Vagina (tissue), 2 donors: ENCODE results near the gene KAZALD1. TPM values are rescaled to one million over a fixed set of nuclear protein-coding genes. Genes with fewer than 3 reads are reported as not detected.

ENCODE experiments used
- DNase-seq, 2 donors: peaks; one replicate each; pipeline ENCODE4 v3.0.0-alpha.2; 2017; ENCODE audit errors: extremely low spot score in 2 of 2
- H3K27ac ChIP-seq: fragments of 200-600 bp; sonication (generic); one replicate; pipeline ENCODE4 v1.5.1; 2019
- H3K27me3 ChIP-seq: fragments of 200-600 bp; sonication (generic); one replicate; pipeline ENCODE4 v1.5.1; 2019
- H3K36me3 ChIP-seq, 2 donors: fragments of 200-600 bp; sonication (generic); one replicate each; pipeline ENCODE4 v1.5.1; 2017 to 2019
- H3K4me1 ChIP-seq: fragments of 200-600 bp; sonication (generic); one replicate; pipeline ENCODE4 v1.5.1; 2019
- H3K4me3 ChIP-seq, 2 donors: fragments of 200-600 bp; sonication (generic); 1 replicate in 1 of 2; 2 replicates in 1 of 2; pipeline ENCODE4 v1.5.1; 2016 to 2019
- H3K9me3 ChIP-seq: fragments of 200-600 bp; sonication (generic); one replicate; pipeline ENCODE4 v1.5.1; 2019
- POLR2A ChIP-seq, 2 donors: fragments of 450-650 bp; IDR thresholded peaks; one replicate each; pipeline ENCODE4 v1.6.1; 2017; ENCODE audit warnings: antibody characterized with exemption in 2 of 2, mild to moderate bottlenecking in 2 of 2, moderate library complexity in 2 of 2
- POLR2AphosphoS5 ChIP-seq, 2 donors: sonication (generic); formaldehyde crosslinking; IDR thresholded peaks; one replicate each; pipeline ENCODE4 v1.9.0; 2017; ENCODE audit warnings: antibody characterized with exemption in 2 of 2, mild to moderate bottlenecking in 2 of 2, low read depth in 1 of 2; ENCODE audit not compliant: insufficient read depth in 1 of 2
- intact Hi-C: fragments of 100-400 bp; cut with DNase I; formaldehyde crosslinking; loops from one replicate; pipeline ENCODE4 v1.15.1; 2023
- total RNA-seq: library from RNA; depleted of rRNA; stranded (reverse); fragments of >200 nt; gene quantifications from one replicate; pipeline ENCODE4 v1.2.3, GENCODE V29; 2016
- TF ChIP-seq, protein P1 (sequence below), 3 experiments: fragments of 450-650 bp in 2 of 3; fragments of 200-600 bp in 1 of 3; sonication (generic) in 1 of 3; IDR thresholded peaks; one replicate each; pipeline ENCODE4 v1.5.1; 2017 to 2019; ENCODE audit warnings: antibody characterized with exemption in 3 of 3, mild to moderate bottlenecking in 2 of 3, moderate library complexity in 2 of 3

KAZALD1 gene
- total RNA-seq, 1 donor from 2014 or later: 4.2 TPM

- TF ChIP-seq POLR2AphosphoS5 (IDR thresholded peaks at IDR 0.05; ENCODE audit: insufficient read depth in 1 of 2, low read depth in 1 of 2) (no peak), POLR2A (IDR thresholded peaks at IDR 0.05) (no peak)
- TF ChIP-seq, protein P1, sequence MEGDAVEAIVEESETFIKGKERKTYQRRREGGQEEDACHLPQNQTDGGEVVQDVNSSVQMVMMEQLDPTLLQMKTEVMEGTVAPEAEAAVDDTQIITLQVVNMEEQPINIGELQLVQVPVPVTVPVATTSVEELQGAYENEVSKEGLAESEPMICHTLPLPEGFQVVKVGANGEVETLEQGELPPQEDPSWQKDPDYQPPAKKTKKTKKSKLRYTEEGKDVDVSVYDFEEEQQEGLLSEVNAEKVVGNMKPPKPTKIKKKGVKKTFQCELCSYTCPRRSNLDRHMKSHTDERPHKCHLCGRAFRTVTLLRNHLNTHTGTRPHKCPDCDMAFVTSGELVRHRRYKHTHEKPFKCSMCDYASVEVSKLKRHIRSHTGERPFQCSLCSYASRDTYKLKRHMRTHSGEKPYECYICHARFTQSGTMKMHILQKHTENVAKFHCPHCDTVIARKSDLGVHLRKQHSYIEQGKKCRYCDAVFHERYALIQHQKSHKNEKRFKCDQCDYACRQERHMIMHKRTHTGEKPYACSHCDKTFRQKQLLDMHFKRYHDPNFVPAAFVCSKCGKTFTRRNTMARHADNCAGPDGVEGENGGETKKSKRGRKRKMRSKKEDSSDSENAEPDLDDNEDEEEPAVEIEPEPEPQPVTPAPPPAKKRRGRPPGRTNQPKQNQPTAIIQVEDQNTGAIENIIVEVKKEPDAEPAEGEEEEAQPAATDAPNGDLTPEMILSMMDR (IDR thresholded peaks at IDR 0.05): no peak
- Histone ChIP-seq H3K4me3 (no peak overlapping the region), H3K4me1 (peaks cover 23% of the 10 kb centered on the region), H3K27ac (no peak overlapping the region), H3K9me3 (no peaks in the 10 kb centered on the region), H3K36me3 (no peaks in the 10 kb centered on the region), H3K27me3 (no peaks in the 10 kb centered on the region)
- intact Hi-C loops: no loop called here
- no peak for DNase-seq
Measured at GRCh38 chr10:101044117-101044516, 17.7 kb upstream of the KAZALD1 start.

DNA sequence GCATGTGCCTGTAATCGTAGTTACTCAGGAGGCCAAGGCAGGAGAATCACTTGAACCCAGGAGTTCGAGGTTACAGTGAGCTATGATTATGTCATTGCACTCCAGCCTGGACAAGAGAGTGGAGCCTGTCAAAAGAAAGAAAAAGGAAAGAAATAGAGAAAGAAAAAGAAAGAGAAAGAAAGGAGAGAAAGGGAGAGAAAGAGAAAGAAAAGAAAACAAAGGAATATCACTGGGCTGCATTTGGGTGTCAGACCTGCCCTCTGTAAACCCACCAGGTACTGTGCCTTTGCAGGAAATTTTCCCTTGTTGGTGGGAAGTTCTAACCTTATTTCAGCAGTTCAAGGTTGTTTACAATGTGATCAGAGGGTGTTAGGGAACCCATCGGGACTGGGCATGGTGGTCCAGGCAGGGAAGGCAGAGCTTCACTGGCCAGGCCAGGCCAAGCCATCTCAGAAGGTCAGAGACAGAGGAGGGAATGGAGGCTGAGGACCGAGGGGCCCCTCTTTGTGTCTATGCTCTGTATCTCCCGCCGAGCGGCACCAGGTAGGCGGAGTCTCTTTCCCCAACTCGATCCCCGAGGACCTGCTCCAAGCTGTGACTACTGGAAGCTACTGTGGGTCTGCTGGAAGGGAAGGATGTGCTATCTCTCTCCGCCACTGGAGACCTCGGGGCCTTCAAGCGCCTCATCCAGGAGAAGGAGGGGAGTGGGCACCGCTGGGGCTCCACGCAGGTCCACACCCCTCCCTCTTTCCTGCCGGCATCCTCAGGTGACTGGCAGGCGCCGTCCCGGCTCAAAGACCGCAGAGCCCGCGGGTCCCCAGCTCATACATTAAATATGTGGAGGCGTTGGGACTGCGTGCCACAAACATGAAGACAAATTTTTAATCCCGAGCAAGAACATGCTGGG is 15.2 kb upstream of the KAZALD1 start:
- peaks cover 34% of the 10 kb centered on the region for H3K4me1 ChIP-seq
- H3K27ac ChIP-seq: no peak overlapping the region
- intact Hi-C loops: no loop called here
- TF ChIP-seq POLR2AphosphoS5 (IDR thresholded peaks at IDR 0.05; ENCODE audit: insufficient read depth in 1 of 2, low read depth in 1 of 2) (no peak), POLR2A (IDR thresholded peaks at IDR 0.05) (no peak)
- TF ChIP-seq, protein P1 (IDR thresholded peaks at IDR 0.05): no peak
- DNase-seq: no peak
- no peak overlapping the region for H3K4me3 ChIP-seq
- H3K9me3 ChIP-seq: no peaks in the 10 kb centered on the region
- H3K36me3 ChIP-seq: no peaks in the 10 kb centered on the region
- H3K27me3 ChIP-seq: peaks cover 8% of the 10 kb centered on the region

DNA sequence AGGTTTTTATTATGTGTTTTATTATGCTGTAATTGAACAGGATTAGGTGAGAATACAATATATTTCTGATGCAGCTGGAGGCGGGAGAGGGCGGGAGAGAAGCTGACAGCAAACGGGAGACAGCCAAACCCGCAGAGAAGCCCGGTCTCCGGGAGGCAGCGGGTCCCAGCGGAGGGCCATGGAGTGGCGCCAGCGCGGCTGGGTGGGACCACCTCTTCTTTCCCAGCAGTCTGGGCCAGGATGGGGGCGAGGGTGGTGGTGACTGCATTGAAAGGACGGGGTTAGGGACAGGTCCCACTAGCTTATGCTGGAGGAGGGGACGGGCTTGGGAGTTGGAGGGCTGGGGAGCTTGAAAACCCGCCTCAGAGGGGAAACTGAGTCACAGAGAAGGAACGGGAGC is 14.5 kb upstream of the KAZALD1 start:
- intact Hi-C loops: no loop called here
- Histone ChIP-seq H3K27me3 (peaks cover 8% of the 10 kb centered on the region), H3K4me3 (no peak overlapping the region), H3K9me3 (no peaks in the 10 kb centered on the region), H3K27ac (no peak overlapping the region), H3K4me1 (peaks cover 31% of the 10 kb centered on the region), H3K36me3 (no peaks in the 10 kb centered on the region)
- DNase-seq: no peak
- TF ChIP-seq, protein P1 (IDR thresholded peaks at IDR 0.05): no peak
- TF ChIP-seq POLR2AphosphoS5 (IDR thresholded peaks at IDR 0.05; ENCODE audit: insufficient read depth in 1 of 2, low read depth in 1 of 2) (no peak), POLR2A (IDR thresholded peaks at IDR 0.05) (no peak)

DNA sequence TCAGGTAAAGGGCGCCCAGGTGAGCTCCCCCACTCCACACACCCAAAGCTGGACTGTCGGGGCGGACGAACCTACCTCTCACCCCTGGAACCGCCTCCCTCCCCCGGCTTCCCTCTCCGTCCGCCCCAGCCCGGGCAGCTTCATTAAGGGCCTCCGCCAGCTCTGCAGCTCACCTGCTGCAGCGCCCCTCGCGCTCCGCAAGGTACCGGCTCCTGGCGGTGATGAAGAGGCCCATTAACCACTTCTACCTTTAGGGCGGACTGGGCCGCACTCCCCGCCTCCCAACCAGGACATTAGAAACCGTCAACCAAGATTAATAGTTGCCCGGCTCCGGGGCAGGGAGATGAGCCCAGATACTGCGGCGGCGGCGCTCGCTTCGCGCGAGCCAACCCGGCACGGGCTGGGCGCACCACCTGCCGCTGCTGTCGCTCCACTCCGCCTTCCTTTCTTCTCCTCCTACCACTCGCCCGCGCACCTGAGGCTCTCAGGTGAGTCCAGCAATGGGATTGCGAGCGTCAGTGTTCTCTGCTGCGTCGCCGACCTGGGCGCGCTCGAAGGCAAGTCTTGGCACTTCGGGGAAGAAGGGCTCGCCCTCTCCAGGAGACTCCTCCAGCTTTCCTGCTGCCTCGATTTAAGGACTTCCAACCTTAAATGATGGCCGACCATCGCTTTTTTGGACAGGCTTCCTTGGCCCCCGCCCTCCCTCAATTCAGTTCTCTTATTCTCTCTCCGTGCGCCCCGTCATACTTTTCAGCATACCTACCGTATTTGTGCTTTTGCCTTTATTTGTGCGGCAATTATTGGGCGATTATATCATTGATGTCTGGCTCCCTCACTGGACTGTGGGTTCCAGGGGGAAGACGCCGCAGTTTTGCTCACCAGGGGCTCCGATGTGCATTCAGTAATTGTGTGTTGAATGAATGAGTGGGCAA is 13.6 kb upstream of the KAZALD1 start:
- Histone ChIP-seq H3K4me1 (peaks cover 27% of the 10 kb centered on the region), H3K36me3 (no peaks in the 10 kb centered on the region), H3K9me3 (no peaks in the 10 kb centered on the region), H3K27me3 (peaks cover 8% of the 10 kb centered on the region), H3K27ac (no peak overlapping the region), H3K4me3 (no peak overlapping the region)
- intact Hi-C loops: no loop called here
- no peak for DNase-seq
- TF ChIP-seq, protein P1 (IDR thresholded peaks at IDR 0.05): no peak
- TF ChIP-seq POLR2AphosphoS5 (IDR thresholded peaks at IDR 0.05; ENCODE audit: insufficient read depth in 1 of 2, low read depth in 1 of 2): no peak
- no peak for TF ChIP-seq POLR2A (IDR thresholded peaks at IDR 0.05)
